Measurements from ENCODE around the gene SPDEF.

- TF ChIP-seq CTCF (IDR thresholded peaks at IDR 0.05 in 4 of 5, conservative IDR thresholded peaks at IDR 0.05 in 1 of 5) (no peak), POLR2A (IDR thresholded peaks at IDR 0.05) (no peak)
Observed at GRCh38 chr6:34557228-34557627, 1.1 kb upstream of the SPDEF start.

Measured in gastrocnemius medialis (tissue), 4 donors.